ENCODE results near the gene CHN2. TPM values are rescaled to one million over a fixed set of nuclear protein-coding genes. Genes with fewer than 3 reads are reported as not detected.

CHN2 gene
- total RNA-seq, 2 donors from 2014 or later, result 7.0 to 29.1 TPM

DNA sequence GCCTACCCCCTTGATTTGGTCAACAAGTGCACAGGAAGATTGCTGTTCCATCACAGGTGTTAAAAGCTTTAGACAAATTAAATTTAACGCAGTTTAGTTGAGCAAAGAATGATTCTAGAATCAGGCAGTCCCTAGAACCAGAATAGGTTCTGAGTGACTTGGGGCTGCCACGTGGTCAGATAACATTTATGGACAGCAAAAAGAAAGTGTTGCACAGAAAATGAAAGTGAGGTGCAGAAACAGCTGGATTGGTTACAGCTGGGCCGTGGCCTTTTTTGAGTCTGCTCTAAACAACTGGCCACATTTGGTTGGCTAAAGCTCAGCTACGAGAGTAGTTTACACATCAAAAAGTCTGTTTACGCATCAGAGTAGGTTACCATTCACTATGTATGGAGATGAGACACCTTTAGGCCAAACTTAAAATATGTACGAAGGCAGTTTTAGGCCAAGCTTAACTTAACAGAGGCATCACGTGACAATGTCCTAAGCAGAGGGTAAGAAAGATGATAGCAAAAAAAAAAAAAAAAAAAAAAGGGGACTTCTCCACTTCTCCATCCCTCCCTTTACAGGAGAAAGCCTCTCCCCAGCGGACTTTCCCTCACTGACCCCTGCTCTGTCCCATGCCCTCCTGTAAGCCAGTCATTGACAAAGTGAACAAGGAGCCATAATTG, 235.8 kb downstream of the CHN2 start:
- Histone ChIP-seq H3K4me1 (replicated peaks) (no peaks in the 10 kb centered on the region), H3K36me3 (no peaks in the 10 kb centered on the region), H3K4me3 (no peak overlapping the region), H3K9me3 (no peaks in the 10 kb centered on the region), H3K27me3 (replicated peaks; ENCODE audit: insufficient read depth) (no peaks in the 10 kb centered on the region), H3K27ac (no peak overlapping the region)
- intact Hi-C loops (cut with DNase I), result no loop called here
- DNase-seq (ENCODE audit: low spot score), result no peak
- TF ChIP-seq, protein P1, sequence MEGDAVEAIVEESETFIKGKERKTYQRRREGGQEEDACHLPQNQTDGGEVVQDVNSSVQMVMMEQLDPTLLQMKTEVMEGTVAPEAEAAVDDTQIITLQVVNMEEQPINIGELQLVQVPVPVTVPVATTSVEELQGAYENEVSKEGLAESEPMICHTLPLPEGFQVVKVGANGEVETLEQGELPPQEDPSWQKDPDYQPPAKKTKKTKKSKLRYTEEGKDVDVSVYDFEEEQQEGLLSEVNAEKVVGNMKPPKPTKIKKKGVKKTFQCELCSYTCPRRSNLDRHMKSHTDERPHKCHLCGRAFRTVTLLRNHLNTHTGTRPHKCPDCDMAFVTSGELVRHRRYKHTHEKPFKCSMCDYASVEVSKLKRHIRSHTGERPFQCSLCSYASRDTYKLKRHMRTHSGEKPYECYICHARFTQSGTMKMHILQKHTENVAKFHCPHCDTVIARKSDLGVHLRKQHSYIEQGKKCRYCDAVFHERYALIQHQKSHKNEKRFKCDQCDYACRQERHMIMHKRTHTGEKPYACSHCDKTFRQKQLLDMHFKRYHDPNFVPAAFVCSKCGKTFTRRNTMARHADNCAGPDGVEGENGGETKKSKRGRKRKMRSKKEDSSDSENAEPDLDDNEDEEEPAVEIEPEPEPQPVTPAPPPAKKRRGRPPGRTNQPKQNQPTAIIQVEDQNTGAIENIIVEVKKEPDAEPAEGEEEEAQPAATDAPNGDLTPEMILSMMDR (IDR thresholded peaks at IDR 0.05), result no peak
- TF ChIP-seq POLR2A (IDR thresholded peaks at IDR 0.05) (no peak), POLR2AphosphoS5 (IDR thresholded peaks at IDR 0.05) (no peak)
- 93% methylated on average over 8 of the region's 8 CpGs for WGBS

DNA sequence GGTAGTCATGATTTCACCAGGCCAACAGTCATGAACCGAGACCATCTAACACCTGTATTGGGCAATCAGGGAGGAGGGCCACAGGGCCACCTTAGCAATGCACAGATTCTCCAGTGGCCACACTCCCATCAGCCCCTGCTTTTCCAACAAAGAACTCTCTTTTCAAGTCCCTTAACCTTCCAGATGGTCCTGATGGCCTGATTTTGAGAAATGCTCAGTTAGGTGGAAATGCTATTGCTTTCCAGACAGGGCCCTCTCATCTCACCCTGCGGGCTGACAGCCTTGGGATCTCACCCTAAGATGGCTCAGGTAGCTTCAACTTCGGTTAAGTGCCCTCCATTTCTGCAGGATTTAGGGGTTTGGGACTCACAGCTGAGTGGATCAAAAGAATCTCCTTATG, 237.1 kb downstream of the CHN2 start:
- H3K36me3 ChIP-seq, result no peaks in the 10 kb centered on the region
- H3K9me3 ChIP-seq, result no peaks in the 10 kb centered on the region
- intact Hi-C loops (cut with DNase I), result no loop called here
- H3K27ac ChIP-seq, result no peak overlapping the region
- no peaks in the 10 kb centered on the region for H3K4me1 ChIP-seq (replicated peaks)
- WGBS, result 97% methylated on average over 3 of the region's 3 CpGs
- no peak overlapping the region for H3K4me3 ChIP-seq
- TF ChIP-seq POLR2A (IDR thresholded peaks at IDR 0.05) (no peak), POLR2AphosphoS5 (IDR thresholded peaks at IDR 0.05) (no peak)
- TF ChIP-seq, protein P1 (IDR thresholded peaks at IDR 0.05), result no peak
- H3K27me3 ChIP-seq (replicated peaks; ENCODE audit: insufficient read depth), result no peaks in the 10 kb centered on the region
- DNase-seq (ENCODE audit: low spot score), result no peak

DNA sequence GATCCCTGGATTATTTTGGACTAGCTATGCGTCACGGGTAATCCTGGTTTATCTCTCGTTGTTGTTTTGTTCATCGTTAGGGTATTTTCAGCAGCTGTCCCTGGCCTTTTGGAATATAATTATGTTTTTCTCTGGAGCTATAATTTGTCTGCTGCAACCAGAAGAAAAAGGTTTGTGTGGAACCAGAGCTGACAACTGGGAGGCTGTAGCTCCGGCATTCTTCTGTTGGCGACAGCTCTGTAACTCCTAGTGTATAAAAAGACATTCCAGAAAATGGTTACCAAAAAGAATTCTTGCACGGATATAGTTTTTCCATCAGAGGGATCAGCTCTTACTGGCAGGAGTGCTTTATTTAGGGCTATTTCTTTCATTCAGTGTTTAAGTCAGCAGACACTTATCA, 238.1 kb downstream of the CHN2 start:
- Histone ChIP-seq H3K4me1 (replicated peaks) (no peaks in the 10 kb centered on the region), H3K9me3 (no peaks in the 10 kb centered on the region), H3K27me3 (replicated peaks; ENCODE audit: insufficient read depth) (no peaks in the 10 kb centered on the region), H3K27ac (no peak overlapping the region), H3K4me3 (no peak overlapping the region), H3K36me3 (no peaks in the 10 kb centered on the region)
- intact Hi-C loops (cut with DNase I), result no loop called here
- TF ChIP-seq, protein P1 (IDR thresholded peaks at IDR 0.05), result no peak
- TF ChIP-seq POLR2AphosphoS5 (IDR thresholded peaks at IDR 0.05), result no peak
- TF ChIP-seq POLR2A (IDR thresholded peaks at IDR 0.05), result no peak
- no peak for DNase-seq (ENCODE audit: low spot score)
- WGBS, result 93% methylated on average over 7 of the region's 7 CpGs

DNA sequence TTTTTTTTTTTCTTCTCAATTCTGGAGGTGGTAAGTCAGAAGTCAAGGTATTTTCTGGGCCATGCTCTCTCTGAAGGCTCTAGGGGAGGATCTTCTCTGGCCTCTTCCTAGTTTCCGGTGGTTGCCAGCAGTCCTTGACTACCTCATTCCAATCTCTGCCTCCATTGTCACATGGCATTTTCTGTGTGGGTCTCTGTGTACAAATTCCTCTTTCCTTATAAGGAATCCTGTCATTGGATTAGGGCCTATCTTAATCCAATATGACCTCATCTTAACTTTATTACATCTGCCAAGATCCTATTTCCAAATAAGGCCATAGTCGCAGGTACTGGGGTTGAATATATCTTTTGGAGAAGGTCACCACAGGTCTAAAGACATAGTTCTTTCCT, 239.8 kb downstream of the CHN2 start:
- Histone ChIP-seq H3K27ac (no peak overlapping the region), H3K4me3 (no peak overlapping the region), H3K4me1 (replicated peaks) (no peaks in the 10 kb centered on the region), H3K9me3 (no peaks in the 10 kb centered on the region), H3K36me3 (no peaks in the 10 kb centered on the region), H3K27me3 (replicated peaks; ENCODE audit: insufficient read depth) (no peaks in the 10 kb centered on the region)
- no peak for TF ChIP-seq POLR2A (IDR thresholded peaks at IDR 0.05)
- TF ChIP-seq, protein P1 (IDR thresholded peaks at IDR 0.05), result no peak
- no peak for TF ChIP-seq POLR2AphosphoS5 (IDR thresholded peaks at IDR 0.05)
- intact Hi-C loops (cut with DNase I), result no loop called here
- DNase-seq (ENCODE audit: low spot score), result no peak
- 92% methylated on average over 2 of the region's 2 CpGs for WGBS

DNA sequence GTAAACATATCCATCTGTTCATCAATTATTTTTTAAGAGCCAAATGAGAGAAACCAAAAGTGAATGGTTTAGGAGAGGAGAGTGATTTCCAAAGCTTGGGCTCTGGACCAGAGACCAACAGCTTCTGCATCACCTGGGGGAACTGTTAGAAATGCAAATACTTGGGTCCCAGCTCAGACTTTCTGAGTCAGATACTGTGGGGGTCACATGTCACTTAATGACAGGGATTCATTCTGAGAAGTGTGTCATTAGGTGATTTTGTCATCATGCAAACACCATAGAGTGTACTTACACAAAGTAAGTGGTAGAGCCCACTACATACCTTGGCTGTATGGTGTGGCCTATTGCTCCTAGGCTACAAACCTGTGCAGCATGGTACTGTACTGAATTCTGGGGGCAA, 240.6 kb downstream of the CHN2 start:
- intact Hi-C loops (cut with DNase I), result no loop called here
- H3K4me1 ChIP-seq (replicated peaks), result no peaks in the 10 kb centered on the region
- H3K36me3 ChIP-seq, result no peaks in the 10 kb centered on the region
- H3K27me3 ChIP-seq (replicated peaks; ENCODE audit: insufficient read depth), result no peaks in the 10 kb centered on the region
- H3K9me3 ChIP-seq, result no peaks in the 10 kb centered on the region
- TF ChIP-seq, protein P1 (IDR thresholded peaks at IDR 0.05), result no peak
- TF ChIP-seq POLR2AphosphoS5 (IDR thresholded peaks at IDR 0.05), result no peak
- TF ChIP-seq POLR2A (IDR thresholded peaks at IDR 0.05), result no peak
- DNase-seq (ENCODE audit: low spot score), result no peak
- H3K27ac ChIP-seq, result no peak overlapping the region
- H3K4me3 ChIP-seq, result no peak overlapping the region

Data from prostate gland (tissue), 2 donors.